Lower leg skin (tissue), 4 donors: ENCODE measurements around the gene SARNP. TPM values are rescaled to one million over a fixed set of nuclear protein-coding genes. Genes with fewer than 3 reads are reported as not detected.

ENCODE experiments used
- DNase-seq, 2 donors: peaks; one replicate each; pipeline ENCODE4 v3.0.0-alpha.2; 2019; ENCODE audit warnings: low spot score in 2 of 2
- H3K4me3 ChIP-seq: fragments of 200-600 bp; sonication (generic); 2 replicates; pipeline ENCODE4 v1.5.1; 2017; ENCODE audit warnings: mild to moderate bottlenecking, low read depth; ENCODE audit not compliant: poor library complexity, severe bottlenecking
- POLR2A ChIP-seq, 2 donors: fragments of 450-650 bp; IDR thresholded peaks; one replicate each; pipeline ENCODE4 v1.6.1; 2016 to 2017; ENCODE audit warnings: antibody characterized with exemption in 2 of 2, mild to moderate bottlenecking in 1 of 2, moderate library complexity in 1 of 2
- WGBS, 2 donors: methylation state at CpG; one replicate each; pipeline ENCODE4 v1.1.5; 2018; 5-methylcytosine and 5-hydroxymethylcytosine counted together
- intact Hi-C: fragments of 100-400 bp; cut with DNase I; formaldehyde crosslinking; loops from one replicate; pipeline ENCODE4 v1.15.0; 2023; ENCODE audit warnings: low total_unique reads
- total RNA-seq, 4 donors: library from RNA; depleted of rRNA; stranded (reverse); fragments of >200 nt; gene quantifications; one replicate each; pipeline ENCODE4 v1.1.0, GENCODE V29; 2016
- TF ChIP-seq, protein P1 (sequence below), 3 donors: fragments of 450-650 bp; IDR thresholded peaks; one replicate each; pipeline ENCODE4 v1.5.1; 2016; ENCODE audit warnings: antibody characterized with exemption in 3 of 3, mild to moderate bottlenecking in 3 of 3, moderate library complexity in 2 of 3

The SARNP gene
- total RNA-seq, 4 donors from 2014 or later, result 36.8 to 62.1 (median 59.6) TPM

DNA sequence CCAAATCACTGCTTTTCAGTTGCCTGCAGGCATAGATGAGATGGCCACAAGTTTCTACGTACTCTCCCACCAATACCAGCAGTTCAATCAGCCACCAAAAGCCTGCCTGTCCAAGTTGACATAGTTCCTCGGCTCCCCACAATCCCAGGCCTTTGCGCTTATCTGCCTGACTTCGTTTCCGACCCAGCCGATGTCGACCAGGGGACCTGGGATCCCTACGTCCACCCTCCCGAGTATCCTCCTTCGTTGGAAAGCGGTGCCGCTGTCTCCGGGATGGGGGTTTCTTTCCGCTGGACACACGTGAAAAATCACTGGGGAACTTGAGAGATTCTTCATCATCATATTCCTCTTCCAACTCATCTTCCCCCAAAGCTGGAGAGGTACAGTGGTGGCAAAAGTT is 10.3 kb upstream of the SARNP start:
- no peak for TF ChIP-seq POLR2A (IDR thresholded peaks at IDR 0.05)
- TF ChIP-seq, protein P1, sequence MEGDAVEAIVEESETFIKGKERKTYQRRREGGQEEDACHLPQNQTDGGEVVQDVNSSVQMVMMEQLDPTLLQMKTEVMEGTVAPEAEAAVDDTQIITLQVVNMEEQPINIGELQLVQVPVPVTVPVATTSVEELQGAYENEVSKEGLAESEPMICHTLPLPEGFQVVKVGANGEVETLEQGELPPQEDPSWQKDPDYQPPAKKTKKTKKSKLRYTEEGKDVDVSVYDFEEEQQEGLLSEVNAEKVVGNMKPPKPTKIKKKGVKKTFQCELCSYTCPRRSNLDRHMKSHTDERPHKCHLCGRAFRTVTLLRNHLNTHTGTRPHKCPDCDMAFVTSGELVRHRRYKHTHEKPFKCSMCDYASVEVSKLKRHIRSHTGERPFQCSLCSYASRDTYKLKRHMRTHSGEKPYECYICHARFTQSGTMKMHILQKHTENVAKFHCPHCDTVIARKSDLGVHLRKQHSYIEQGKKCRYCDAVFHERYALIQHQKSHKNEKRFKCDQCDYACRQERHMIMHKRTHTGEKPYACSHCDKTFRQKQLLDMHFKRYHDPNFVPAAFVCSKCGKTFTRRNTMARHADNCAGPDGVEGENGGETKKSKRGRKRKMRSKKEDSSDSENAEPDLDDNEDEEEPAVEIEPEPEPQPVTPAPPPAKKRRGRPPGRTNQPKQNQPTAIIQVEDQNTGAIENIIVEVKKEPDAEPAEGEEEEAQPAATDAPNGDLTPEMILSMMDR (IDR thresholded peaks at IDR 0.05), result no peak
- no peak for DNase-seq
- no peak overlapping the region for H3K4me3 ChIP-seq
- WGBS, 2 donors, result 90% methylated on average over 15 of the region's 15 CpGs
- intact Hi-C loops, result no loop called here

DNA sequence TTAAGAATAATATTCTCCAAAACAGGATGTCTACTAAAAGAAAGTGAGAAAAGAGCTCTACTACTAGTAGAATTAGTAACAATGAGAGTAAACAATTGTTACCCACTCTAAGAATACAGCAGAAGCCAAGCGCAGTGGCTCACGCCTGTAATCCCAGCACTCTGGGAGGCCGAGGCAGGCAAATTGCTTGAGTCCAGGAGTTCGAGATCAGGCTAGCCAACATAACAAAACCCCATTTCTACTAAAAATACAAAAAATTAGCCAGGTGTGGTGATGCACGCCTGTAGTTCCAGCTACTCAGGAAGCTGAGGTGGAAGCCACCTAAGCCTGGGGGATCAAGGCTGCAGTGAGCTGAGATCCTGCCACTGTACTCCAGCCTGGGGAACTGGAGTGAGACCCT is 7.2 kb upstream of the SARNP start:
- no peak for DNase-seq
- TF ChIP-seq, protein P1 (IDR thresholded peaks at IDR 0.05), result no peak
- no peak for TF ChIP-seq POLR2A (IDR thresholded peaks at IDR 0.05)
- intact Hi-C loops, result no loop called here
- 79 to 92% methylated on average over 5 of the region's 5 CpGs for WGBS, 2 donors
- no peak overlapping the region for H3K4me3 ChIP-seq

DNA sequence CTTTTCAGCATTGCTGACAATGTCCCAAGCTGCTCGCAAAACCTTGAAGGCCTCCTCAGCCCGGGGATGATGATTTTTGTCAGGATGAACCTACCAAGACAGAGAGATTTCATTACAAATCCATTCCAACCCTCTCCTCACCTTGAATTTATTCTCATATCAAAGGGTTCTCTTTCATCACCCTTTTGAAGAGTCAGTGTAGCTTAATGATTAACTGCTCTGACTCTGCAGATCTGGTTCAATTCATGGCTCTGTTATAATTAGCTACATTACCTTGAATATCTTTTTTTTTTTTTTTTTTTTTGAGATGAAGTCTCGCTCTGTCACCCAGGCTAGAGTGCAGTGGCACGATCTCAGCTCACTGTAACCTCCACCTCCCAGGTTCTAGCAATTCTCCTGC is 5.9 kb upstream of the SARNP start:
- no peak overlapping the region for H3K4me3 ChIP-seq
- 84 to 88% methylated on average over 4 of the region's 4 CpGs for WGBS, 2 donors
- TF ChIP-seq, protein P1 (IDR thresholded peaks at IDR 0.05), result no peak
- TF ChIP-seq POLR2A (IDR thresholded peaks at IDR 0.05), result no peak
- DNase-seq, result no peak
- intact Hi-C loops, result no loop called here

DNA sequence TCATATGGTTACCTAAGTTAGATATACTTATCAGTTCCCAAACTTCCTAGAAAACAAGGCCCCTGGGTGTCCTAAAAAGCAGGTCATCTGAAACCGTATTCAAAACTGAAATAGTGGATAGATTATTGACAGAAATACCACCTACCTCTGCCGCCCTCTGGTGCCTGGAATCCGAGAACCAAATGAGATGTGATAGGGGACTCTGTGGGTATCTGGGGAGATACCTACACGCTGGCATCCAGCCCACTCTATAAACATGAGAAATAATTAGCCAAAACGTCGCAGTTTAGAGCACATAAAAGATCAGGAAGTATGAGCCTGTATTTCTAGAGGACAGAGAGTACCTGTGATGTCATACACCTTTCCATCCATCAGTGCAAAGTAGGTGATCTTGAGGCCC is 4.7 kb upstream of the SARNP start:
- TF ChIP-seq, protein P1 (IDR thresholded peaks at IDR 0.05), result no peak
- no peak for TF ChIP-seq POLR2A (IDR thresholded peaks at IDR 0.05)
- 43 to 54% methylated on average over 6 of the region's 6 CpGs for WGBS, 2 donors
- no peak overlapping the region for H3K4me3 ChIP-seq
- intact Hi-C loops, result no loop called here
- DNase-seq, result no peak

DNA sequence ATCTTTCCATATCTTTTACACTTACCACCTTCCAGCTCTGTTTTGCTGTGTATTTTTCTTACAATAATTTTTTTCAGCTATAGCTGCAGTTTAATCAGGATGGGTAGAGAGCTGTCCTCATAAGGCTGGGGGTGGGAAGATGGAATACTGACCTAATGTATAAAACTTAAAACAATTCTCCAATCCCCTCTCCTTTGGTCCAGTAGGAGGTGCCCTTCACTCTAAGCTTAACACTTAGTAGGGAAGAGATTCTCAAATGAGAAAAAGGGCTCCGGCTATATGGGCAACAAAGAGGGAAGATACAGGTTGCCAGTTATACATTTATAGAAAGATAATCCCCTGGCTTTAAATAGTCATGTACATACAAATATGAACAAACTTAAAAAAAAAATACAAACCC is 3.2 kb upstream of the SARNP start:
- DNase-seq, result no peak
- WGBS, 2 donors, result 84 to 94% methylated on average over 1 of the region's 1 CpG
- no peak overlapping the region for H3K4me3 ChIP-seq
- intact Hi-C loops, result no loop called here
- no peak for TF ChIP-seq POLR2A (IDR thresholded peaks at IDR 0.05)
- TF ChIP-seq, protein P1 (IDR thresholded peaks at IDR 0.05), result no peak

DNA sequence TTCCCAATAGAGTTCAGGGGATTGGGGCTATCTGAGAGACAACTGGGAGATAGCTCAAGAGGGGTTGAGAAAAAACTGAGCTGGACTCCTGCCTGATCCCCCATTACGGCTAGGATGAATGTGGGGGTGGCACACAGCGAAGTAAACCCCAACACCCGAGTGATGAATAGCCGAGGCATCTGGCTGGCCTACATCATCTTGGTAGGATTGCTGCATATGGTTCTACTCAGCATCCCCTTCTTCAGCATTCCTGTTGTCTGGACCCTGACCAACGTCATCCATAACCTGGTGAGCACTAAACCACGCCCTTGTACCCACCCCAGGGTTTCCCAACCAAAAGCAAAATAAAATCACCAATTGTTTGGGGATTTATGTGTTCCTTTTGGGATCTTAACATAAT is 1.4 kb upstream of the SARNP start:
- 60 to 70% methylated on average over 6 of the region's 6 CpGs for WGBS, 2 donors
- intact Hi-C loops, result no loop called here
- TF ChIP-seq, protein P1 (IDR thresholded peaks at IDR 0.05), result no peak
- no peak for TF ChIP-seq POLR2A (IDR thresholded peaks at IDR 0.05)
- no peak for DNase-seq
- H3K4me3 ChIP-seq, result no peak overlapping the region
